22Rv1 (cell line): Measurements from ENCODE around the gene NOL8.
A peak's percentile ranks its signal among the peaks of the same experiment; 100 is the strongest.

Experiments used
- H3K27ac ChIP-seq: fragments of 450-650 bp; 2 replicates; pipeline ENCODE4 v1.5.1; 2017
- ZFX ChIP-seq: fragments of 450-650 bp; IDR thresholded peaks from 2 replicates; pipeline ENCODE4 v1.6.1; 2017; ENCODE audit warnings: antibody characterized with exemption, borderline replicate concordance
- TF ChIP-seq, protein P1 (sequence below): fragments of 450-650 bp; IDR thresholded peaks from 2 replicates; pipeline ENCODE4 v1.5.1; 2017; ENCODE audit warnings: mild to moderate bottlenecking

The NOL8 gene

DNA sequence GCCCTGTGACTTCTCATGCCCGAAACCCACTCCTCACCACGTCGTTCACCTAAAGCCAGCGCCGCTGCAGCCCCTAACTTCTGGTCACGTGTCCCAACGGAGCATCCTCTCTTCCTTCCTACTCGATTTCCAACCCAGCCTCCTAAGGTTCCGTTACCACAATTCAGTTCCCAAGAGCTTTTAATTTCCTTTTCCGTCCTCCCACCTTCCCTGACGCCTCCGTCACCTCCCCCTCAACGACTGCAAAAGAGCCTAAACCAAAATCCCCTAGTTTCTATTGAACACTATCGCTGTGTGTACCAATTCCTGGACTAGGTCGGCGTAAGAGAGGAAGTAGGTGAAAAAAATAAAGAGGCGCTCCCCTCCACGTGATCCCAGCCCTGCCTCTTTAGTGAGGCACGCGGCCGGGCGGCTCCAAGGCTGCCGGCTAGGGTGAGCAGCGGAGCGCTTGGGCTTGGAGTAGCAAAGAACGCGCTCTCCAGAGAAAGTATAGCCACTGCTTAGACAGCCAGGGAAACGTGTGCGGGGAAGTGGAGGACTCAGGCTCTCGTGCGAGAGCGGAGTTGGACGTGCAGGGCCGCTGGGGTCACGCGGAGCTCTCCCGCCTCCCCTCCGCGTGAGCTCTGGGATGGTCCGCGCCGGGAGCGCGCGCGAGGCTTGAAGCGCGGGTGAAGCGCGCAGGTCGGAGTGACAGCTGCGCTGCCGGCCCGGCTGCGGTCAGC lies at the start of gene NOL8, which contains the start of gene CENPP:
Gene NOL8 (minus strand): TSS at position 82 of the 722 bp plus-strand sequence. CDS start 1,189 bp downstream, outside the sequence.
Gene CENPP (plus strand): TSS at position 685 of the 722 bp plus-strand sequence.
- peak within 1 kb of the TSS; percentile 93 for H3K27ac ChIP-seq
- TF ChIP-seq, protein P1, sequence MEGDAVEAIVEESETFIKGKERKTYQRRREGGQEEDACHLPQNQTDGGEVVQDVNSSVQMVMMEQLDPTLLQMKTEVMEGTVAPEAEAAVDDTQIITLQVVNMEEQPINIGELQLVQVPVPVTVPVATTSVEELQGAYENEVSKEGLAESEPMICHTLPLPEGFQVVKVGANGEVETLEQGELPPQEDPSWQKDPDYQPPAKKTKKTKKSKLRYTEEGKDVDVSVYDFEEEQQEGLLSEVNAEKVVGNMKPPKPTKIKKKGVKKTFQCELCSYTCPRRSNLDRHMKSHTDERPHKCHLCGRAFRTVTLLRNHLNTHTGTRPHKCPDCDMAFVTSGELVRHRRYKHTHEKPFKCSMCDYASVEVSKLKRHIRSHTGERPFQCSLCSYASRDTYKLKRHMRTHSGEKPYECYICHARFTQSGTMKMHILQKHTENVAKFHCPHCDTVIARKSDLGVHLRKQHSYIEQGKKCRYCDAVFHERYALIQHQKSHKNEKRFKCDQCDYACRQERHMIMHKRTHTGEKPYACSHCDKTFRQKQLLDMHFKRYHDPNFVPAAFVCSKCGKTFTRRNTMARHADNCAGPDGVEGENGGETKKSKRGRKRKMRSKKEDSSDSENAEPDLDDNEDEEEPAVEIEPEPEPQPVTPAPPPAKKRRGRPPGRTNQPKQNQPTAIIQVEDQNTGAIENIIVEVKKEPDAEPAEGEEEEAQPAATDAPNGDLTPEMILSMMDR = no peak
- no peak for TF ChIP-seq ZFX

- no peak overlapping the region for H3K27ac ChIP-seq
- TF ChIP-seq, protein P1 = no peak
- TF ChIP-seq ZFX = no peak
Observed at GRCh38 chr9:92373167-92373566, 48.0 kb upstream of the NOL8 start.

GRCh38 chr9:92369075-92369474 lies 43.9 kb upstream of the NOL8 start:
- TF ChIP-seq, protein P1 = no peak
- no peak for TF ChIP-seq ZFX
- H3K27ac ChIP-seq = no peak overlapping the region

GRCh38 chr9:92360083-92360482 lies 34.9 kb upstream of the NOL8 start:
- H3K27ac ChIP-seq = no peak overlapping the region
- TF ChIP-seq, protein P1 = no peak
- no peak for TF ChIP-seq ZFX

DNA sequence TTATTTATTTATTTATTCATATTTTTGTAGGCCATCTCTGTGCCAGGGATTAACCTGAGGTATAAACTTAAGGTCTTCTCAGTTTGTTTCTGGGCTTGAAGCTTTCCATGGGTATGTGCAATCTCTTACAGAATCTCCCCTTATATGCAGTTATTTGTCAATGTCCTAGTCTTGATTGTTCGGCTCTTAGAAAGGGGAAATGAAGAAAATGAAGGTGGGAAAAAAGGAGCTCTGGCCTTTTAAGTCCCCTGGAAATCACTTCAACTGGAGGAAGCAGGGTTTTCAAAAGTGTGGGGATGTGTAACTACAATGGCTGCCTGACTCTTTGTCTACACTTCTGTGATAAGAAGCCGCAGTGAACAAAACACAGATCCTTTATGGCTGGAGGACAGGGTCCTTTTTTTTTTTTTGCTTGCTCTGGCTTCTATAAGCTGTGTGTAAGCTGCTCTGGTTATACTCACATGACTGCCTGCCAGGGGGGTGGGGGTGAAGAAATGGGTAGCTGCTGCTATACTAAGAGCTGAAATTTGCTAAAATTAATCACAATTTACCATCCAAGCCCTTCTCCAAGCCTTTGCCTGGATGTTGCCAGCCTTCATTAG lies 34.3 kb upstream of the NOL8 start:
- no peak for TF ChIP-seq ZFX
- TF ChIP-seq, protein P1 = no peak
- H3K27ac ChIP-seq = no peak overlapping the region

DNA sequence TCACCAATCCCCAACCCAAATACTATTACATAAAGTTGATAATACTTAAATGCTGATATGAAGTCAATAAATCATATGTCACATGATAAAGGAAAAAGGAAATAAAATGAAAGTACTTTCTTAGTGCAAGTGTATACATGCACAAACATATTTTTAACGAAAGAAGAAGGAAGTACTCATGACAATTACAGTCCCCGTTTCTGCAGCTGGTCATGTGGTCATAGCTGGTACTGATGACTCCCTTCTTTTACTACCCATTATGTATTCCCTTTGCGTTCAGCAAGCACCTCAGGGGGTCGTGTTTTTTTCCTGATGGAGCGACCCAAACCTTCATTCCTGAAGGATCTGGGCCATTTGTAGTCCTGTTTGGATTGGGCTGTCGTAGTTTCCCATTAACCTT lies 27.9 kb upstream of the NOL8 start:
- TF ChIP-seq, protein P1 = no peak
- no peak for TF ChIP-seq ZFX
- H3K27ac ChIP-seq = no peak overlapping the region

- H3K27ac ChIP-seq = no peak overlapping the region
- TF ChIP-seq, protein P1 = no peak
- TF ChIP-seq ZFX = no peak
Observed at GRCh38 chr9:92350740-92351133, 25.6 kb upstream of the NOL8 start.
